Measurements from ENCODE around the gene MIB1.

- TF ChIP-seq ZBTB33 (IDR thresholded peaks at IDR 0.05; ENCODE audit: borderline replicate concordance, low read depth) (no peak), CTCF (IDR thresholded peaks at IDR 0.05) (no peak), JUND (IDR thresholded peaks at IDR 0.05) (no peak), RXRA (IDR thresholded peaks at IDR 0.05; ENCODE audit: borderline replicate concordance, low read depth) (no peak), MEF2A (IDR thresholded peaks at IDR 0.05; ENCODE audit: borderline replicate concordance, low read depth) (no peak), CHD2 (IDR thresholded peaks at IDR 0.05; ENCODE audit: low read length, partially characterized antibody) (no peak), REST (IDR thresholded peaks at IDR 0.05; ENCODE audit: low read depth, low read length) (no peak)
These were observed 26.1 kb upstream of the MIB1 start for GRCh38 chr18:21714474-21714873.
